HPDE6-E6E7 (cell line): ENCODE measurements around the gene COPS7A.
"Not testable (repeated sequence)": the region's sequence is repeated elsewhere in the genome, so short reads cannot be mapped to it uniquely, and the experiment has no call there.

Experiments
- DNase-seq: peaks from one replicate; pipeline ENCODE4 v3.0.0; 2011; ENCODE audit warnings: missing footprints; ENCODE audit errors: extremely low spot score

Gene COPS7A

GRCh38 chr12:6701078-6701768 lies 22.6 kb upstream of the COPS7A start:
- DNase-seq: no peak

GRCh38 chr12:6703631-6704030 lies 20.2 kb upstream of the COPS7A start:
- DNase-seq: no peak

GRCh38 chr12:6708351-6708750 lies 15.5 kb upstream of the COPS7A start:
- DNase-seq: not testable (repeated sequence)

GRCh38 chr12:6708960-6709394 lies 14.9 kb upstream of the COPS7A start:
- no peak for DNase-seq

GRCh38 chr12:6716031-6716873 lies 7.6 kb upstream of the COPS7A start:
- not testable (repeated sequence) for DNase-seq

- no peak for DNase-seq
These were observed 6.9 kb upstream of the COPS7A start for GRCh38 chr12:6716874-6717437.

- no peak for DNase-seq
These were observed 983 bp upstream of the COPS7A start for GRCh38 chr12:6722863-6723262.

GRCh38 chr12:6724409-6724797 lies 557 bp downstream of the COPS7A start:
- no peak for DNase-seq

- no peak for DNase-seq
These were observed 1.5 kb downstream of the COPS7A start for GRCh38 chr12:6725350-6725749.

GRCh38 chr12:6729186-6729585 lies 5.3 kb downstream of the COPS7A start:
- DNase-seq: no peak

GRCh38 chr12:6730169-6730568 lies 6.3 kb downstream of the COPS7A start:
- no peak for DNase-seq

GRCh38 chr12:6734506-6735387 lies 10.9 kb downstream of the COPS7A start:
- no peak for DNase-seq

GRCh38 chr12:6735448-6736191 lies 11.8 kb downstream of the COPS7A start:
- DNase-seq: peak; percentile 78

GRCh38 chr12:6736754-6737153 lies 12.9 kb downstream of the COPS7A start:
- DNase-seq: no peak

- DNase-seq: not testable (repeated sequence)
These were observed 18.2 kb downstream of the COPS7A start for GRCh38 chr12:6742080-6742479.

GRCh38 chr12:6742834-6743233 lies 19.0 kb downstream of the COPS7A start:
- DNase-seq: no peak

GRCh38 chr12:6743300-6743699 lies 19.5 kb downstream of the COPS7A start:
- DNase-seq: not testable (repeated sequence)

GRCh38 chr12:6745741-6746525 lies 22.1 kb downstream of the COPS7A start:
- peak; percentile 58 for DNase-seq

GRCh38 chr12:6747216-6747615 lies 23.4 kb downstream of the COPS7A start:
- no peak for DNase-seq

GRCh38 chr12:6748761-6749160 lies 24.9 kb downstream of the COPS7A start:
- no peak for DNase-seq
